HEK293 (cell line): Measurements from ENCODE around the gene LPO.

Experiments
- CTCF ChIP-seq: fragments of 450-650 bp; formaldehyde crosslinking; IDR thresholded peaks from 2 replicates; pipeline ENCODE4 v1.5.1; 2016; ENCODE audit warnings: missing biosample characterization, missing genetic modification characterization
- KLF16 ChIP-seq: fragments of 450-650 bp; formaldehyde crosslinking; IDR thresholded peaks from 2 replicates; pipeline ENCODE4 v1.5.1; 2017; ENCODE audit warnings: missing biosample characterization, missing genetic modification characterization
- ZBTB11 ChIP-seq: fragments of 450-650 bp; formaldehyde crosslinking; conservative IDR thresholded peaks from 2 replicates; pipeline ENCODE4 v1.5.1; 2016; ENCODE audit warnings: low read depth, missing biosample characterization, missing genetic modification characterization
- ZBTB8A ChIP-seq: fragments of 450-650 bp; formaldehyde crosslinking; IDR thresholded peaks from 2 replicates; pipeline ENCODE4 v1.5.1; 2016; ENCODE audit warnings: missing biosample characterization, missing genetic modification characterization
- ZNF274 ChIP-seq, 2 experiments: fragments of 200-500 bp in 1 of 2; fragments of 450-650 bp in 1 of 2; sonication (Bioruptor generic) in 1 of 2; formaldehyde crosslinking in 1 of 2; IDR thresholded peaks; 2 replicates each; pipeline versions ENCODE4 v1.5.1 to v1.6.1; 2014 to 2016; ENCODE audit warnings: borderline replicate concordance in 1 of 2, inconsistent platforms in 1 of 2, low read length in 1 of 2, missing biosample characterization in 1 of 2, missing genetic modification characterization in 1 of 2
- ZNF513 ChIP-seq: fragments of 450-650 bp; IDR thresholded peaks from 2 replicates; pipeline ENCODE4 v1.5.1; 2018; ENCODE audit warnings: missing biosample characterization, missing genetic modification characterization
- ZNF76 ChIP-seq: fragments of 450-650 bp; formaldehyde crosslinking; IDR thresholded peaks from 2 replicates; pipeline ENCODE4; 2016; ENCODE audit warnings: low read depth, missing biosample characterization, missing genetic modification characterization, borderline replicate concordance

- TF ChIP-seq ZNF76 (tag by site-specific recombination) (no peak), ZNF513 (tag by site-specific recombination) (no peak), ZBTB8A (tag by site-specific recombination) (no peak), CTCF (tag by site-specific recombination) (no peak), KLF16 (no peak), ZNF274 (IDR thresholded peaks at IDR 0.05; ENCODE audit: low read length) (no peak), ZNF274 (tag by site-specific recombination; IDR thresholded peaks at IDR 0.05; ENCODE audit: borderline replicate concordance) (no peak), ZBTB11 (tag by site-specific recombination) (no peak)
Observed at GRCh38 chr17:58315281-58315711, 76.9 kb downstream of the LPO start.
